GM12891 (cell line): ENCODE measurements around the gene MBD5.
"Not testable (repeated sequence)": the region's sequence is repeated elsewhere in the genome, so short reads cannot be mapped to it uniquely, and the experiment has no call there.

Source experiments
- DNase-seq: peaks from one replicate; pipeline ENCODE4 v3.0.0; 2011; ENCODE audit warnings: low spot score; ENCODE audit not compliant: insufficient read length
- FAIRE-seq: peaks from 2 replicates; lab custom pipeline; 2011; peaks lifted over from hg19 to GRCh38; lab: Jason Lieb, UNC
- PAX5 ChIP-seq: IDR thresholded peaks from 2 replicates; pipeline ENCODE4 v1.6.1; 2011; ENCODE audit warnings: low read length, moderate library complexity, mild to moderate bottlenecking; ENCODE audit not compliant: insufficient read depth, severe bottlenecking
- POLR2A ChIP-seq: IDR thresholded peaks from 2 replicates; pipeline ENCODE4 v1.6.1; 2011; ENCODE audit warnings: low read depth, low read length, control low read depth
- POLR2AphosphoS5 ChIP-seq: IDR thresholded peaks from 2 replicates; pipeline ENCODE4 v1.6.1; 2011; ENCODE audit warnings: low read depth, low read length, control low read depth
- POU2F2 ChIP-seq: IDR thresholded peaks from 2 replicates; pipeline ENCODE4 v1.6.1; 2011; ENCODE audit warnings: low read depth, mild to moderate bottlenecking, control low read depth, low read length, moderate library complexity
- SPI1 ChIP-seq: IDR thresholded peaks from 2 replicates; pipeline ENCODE4 v1.6.1; 2011; ENCODE audit warnings: low read depth, low read length, control low read depth
- TAF1 ChIP-seq: IDR thresholded peaks from 2 replicates; pipeline ENCODE4 v1.6.1; 2011; ENCODE audit warnings: low read depth, low read length, control low read depth

The MBD5 gene

GRCh38 chr2:148000095-148000494 lies 20.8 kb upstream of the MBD5 start:
- no peak for DNase-seq
- FAIRE-seq = no peak
- TF ChIP-seq PAX5 (no peak), POLR2A (no peak), SPI1 (no peak), TAF1 (no peak), POLR2AphosphoS5 (no peak), POU2F2 (no peak)

GRCh38 chr2:148002420-148002819 lies 18.5 kb upstream of the MBD5 start:
- DNase-seq, FAIRE-seq: not testable (repeated sequence)

DNA sequence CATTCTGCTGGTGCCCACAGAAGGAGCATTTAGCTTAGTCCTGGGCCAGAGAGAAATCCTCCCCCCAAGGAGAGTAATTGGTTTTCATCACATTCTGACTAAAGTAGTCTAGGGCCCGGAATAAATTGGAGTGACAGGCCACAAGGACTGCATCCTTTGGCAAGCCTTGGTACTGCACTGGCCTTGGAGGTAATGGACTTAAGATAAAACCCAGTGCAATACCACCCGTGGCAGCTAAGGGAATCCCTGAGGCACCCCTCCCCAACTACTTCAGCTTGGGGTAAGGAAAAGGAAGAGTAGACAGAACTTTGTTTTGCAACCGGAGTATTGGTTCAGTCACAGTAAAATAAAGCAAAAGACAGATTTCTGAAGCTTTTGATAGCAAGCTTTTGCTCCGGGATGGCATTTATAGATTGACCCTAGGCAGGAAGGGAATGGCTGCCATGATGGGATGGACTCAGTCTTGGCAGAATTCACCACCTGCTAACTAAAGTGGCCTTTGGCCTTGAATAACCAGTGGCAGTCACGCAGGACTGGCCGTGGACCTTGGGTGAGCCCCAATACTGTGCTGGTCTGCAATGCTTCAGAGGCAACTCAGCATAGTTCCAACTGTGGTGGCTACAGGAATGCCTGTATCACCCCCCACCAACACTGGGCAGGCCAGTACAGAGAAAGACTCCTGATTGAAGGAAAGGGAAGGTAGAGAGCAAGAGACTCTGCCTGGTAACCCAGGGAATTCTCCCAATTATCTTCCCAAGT lies 14.5 kb upstream of the MBD5 start:
- TF ChIP-seq POLR2A (no peak), SPI1 (no peak), PAX5 (no peak), POU2F2 (no peak), TAF1 (no peak), POLR2AphosphoS5 (no peak)
- FAIRE-seq (no peak), DNase-seq (no peak)

GRCh38 chr2:148007219-148007900 lies 13.5 kb upstream of the MBD5 start:
- no peak for FAIRE-seq
- TF ChIP-seq TAF1 (no peak), POLR2AphosphoS5 (no peak), POU2F2 (no peak), PAX5 (no peak), SPI1 (no peak), POLR2A (no peak)

DNA sequence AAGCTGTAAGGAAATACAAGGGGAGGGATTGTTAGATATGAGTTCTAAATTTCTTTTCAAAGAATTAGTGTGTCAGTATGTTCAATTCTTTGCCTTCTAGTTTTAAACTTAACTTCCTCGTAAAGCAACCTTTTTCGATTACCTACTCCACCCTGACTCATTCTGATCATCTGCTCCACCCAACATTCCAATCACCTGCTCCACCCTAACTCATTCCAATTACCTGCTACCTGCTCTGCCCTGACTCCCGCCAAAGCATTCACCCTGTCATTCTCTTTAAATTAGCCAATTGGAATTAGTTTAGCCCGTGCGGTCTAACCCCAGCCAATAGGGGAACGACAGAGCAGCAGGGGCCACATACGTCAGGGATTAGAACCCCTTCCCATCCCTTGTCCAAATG lies 12.5 kb upstream of the MBD5 start:
- not testable (repeated sequence) for FAIRE-seq, DNase-seq

More at GRCh38 chr2:148007219-148007900, 13.5 kb upstream of the MBD5 start:
- no peak for DNase-seq

GRCh38 chr2:148013876-148014275 lies 7.0 kb upstream of the MBD5 start:
- no peak for FAIRE-seq

DNA sequence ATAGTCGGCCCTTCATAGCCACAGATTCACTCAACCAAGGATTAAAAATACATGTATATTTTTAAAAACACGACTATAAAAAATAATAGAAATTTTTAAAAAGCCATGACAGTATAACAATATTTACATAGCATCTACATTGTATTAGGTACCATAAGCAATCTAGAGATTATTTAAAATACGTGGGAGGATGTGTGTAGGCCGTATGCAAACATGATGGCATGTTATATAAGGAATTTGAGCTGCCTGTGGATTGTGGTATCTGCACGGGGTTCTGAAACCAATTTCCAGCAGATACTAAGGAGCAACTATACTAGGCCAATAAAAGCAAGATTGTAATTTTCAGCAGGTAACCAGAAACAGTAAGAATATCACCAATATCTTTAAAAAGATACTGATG lies 6.3 kb upstream of the MBD5 start:
- no peak for TF ChIP-seq PAX5
- TF ChIP-seq POU2F2 = no peak
- no peak for TF ChIP-seq SPI1
- no peak for TF ChIP-seq POLR2A
- no peak for TF ChIP-seq POLR2AphosphoS5
- TF ChIP-seq TAF1 = no peak
- no peak for DNase-seq
- FAIRE-seq = no peak

More at GRCh38 chr2:148013876-148014275, 7.0 kb upstream of the MBD5 start:
- no peak for TF ChIP-seq POLR2AphosphoS5
- no peak for DNase-seq

DNA sequence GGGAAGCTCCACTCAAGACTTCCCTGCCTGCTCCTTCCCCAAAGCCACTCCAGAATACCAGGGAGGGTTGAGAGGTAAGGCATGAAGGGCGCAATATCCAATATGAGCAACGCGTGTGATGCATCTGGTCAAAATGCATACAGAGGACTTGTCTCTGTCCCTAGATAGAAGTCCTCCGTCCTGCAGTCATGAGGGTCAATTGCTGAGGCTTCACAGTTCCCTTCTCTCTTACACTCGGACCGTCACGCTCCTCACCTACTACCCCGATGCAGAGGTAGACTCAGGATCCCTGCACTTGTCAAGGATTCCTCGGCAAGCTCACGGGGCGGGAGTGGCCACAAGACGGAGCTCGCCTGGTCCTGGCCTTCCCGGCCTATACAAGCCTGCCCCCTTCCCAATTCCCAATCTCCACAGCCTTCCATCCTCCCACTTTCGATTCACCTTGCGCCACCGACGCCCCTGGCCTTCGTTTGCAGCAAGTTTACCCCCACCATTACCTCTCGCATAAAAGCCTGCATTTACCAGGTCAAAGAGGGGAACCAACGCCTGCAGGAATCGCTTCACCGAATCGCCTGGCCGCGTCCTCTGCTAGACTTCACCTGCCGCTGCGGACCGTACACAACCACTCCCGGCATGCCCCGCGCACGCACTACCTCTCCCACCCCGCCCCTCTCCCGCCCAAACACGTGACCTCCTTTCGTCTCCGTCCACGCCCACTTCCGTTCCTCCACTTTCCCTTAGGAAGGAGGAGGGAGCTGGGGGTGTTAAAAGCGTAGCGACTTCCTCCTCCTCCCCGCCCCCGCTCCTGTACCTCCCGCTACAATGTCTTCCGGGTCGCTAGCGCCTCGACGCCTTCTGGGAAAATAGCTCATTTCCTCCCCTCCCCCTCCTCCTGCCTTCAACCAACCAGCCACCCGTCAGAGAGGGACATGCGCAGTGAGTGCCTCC lies 506 bp upstream of the MBD5 start, which contains the start of gene ORC4:
Gene ORC4 (minus strand): TSS at position 627 of the 948 bp plus-strand sequence. CDS start 44,779 bp downstream, outside the sequence.
- peak; percentile 54 for TF ChIP-seq TAF1
- TF ChIP-seq POU2F2 = no peak; the same call in 1 of the 2 replicates
- no peak for TF ChIP-seq PAX5
- TF ChIP-seq SPI1 = peak; percentile 78
- TF ChIP-seq POLR2A = peak; percentile 86
- TF ChIP-seq POLR2AphosphoS5 = peak; percentile 78
- peak; percentile 44 for DNase-seq
- FAIRE-seq = peak; percentile 99

DNA sequence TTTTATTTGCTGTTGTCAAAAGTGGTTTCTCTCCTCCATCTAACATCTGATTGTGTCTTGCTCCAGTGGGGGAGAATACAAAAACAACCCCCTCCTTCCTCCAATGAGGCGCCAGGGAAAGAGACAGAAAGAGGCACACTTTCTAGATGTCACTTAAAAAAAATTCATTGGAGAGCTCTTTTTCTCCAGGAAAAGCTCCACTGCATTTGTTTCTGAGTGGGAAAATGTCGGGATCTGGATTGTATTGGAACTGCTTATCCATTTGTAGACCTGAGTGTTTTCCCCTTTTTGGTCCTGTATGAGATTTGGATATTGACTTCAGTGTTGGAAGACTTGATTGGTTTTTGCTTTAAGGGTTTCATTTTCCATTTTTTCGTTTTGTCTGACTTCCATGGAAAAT lies 995 bp downstream of the MBD5 start:
- TF ChIP-seq POU2F2 (no peak), POLR2A (no peak), PAX5 (no peak), POLR2AphosphoS5 (no peak), SPI1 (no peak), TAF1 (no peak)
- DNase-seq = no peak
- peak; percentile 67 for FAIRE-seq

- DNase-seq (no peak), FAIRE-seq (no peak)
- no peak for TF ChIP-seq POU2F2
- TF ChIP-seq SPI1 = no peak
- no peak for TF ChIP-seq TAF1
- TF ChIP-seq POLR2A = no peak
- no peak for TF ChIP-seq POLR2AphosphoS5
- TF ChIP-seq PAX5 = no peak
These were observed 1.5 kb downstream of the MBD5 start for GRCh38 chr2:148022351-148022750.

DNA sequence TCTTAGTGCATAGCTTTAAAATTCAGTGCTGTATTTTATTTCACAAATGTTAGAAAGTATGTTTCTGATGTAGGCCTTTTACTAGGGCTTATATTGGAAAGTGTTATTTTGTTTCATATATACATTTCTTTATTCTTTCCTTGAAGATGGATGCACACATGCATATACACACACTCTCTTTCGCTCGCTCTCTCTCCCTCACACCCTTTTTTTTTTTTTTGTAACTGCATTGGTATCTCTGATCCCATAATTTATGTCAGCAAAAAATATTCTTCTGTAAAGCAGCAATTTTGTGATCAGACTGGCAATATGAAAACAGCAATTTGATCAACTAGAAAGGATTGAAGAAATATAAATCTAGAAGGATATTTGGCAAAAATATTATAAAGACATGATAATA lies 2.0 kb downstream of the MBD5 start:
- no peak for TF ChIP-seq POLR2AphosphoS5
- TF ChIP-seq TAF1 = no peak
- no peak for TF ChIP-seq SPI1
- no peak for TF ChIP-seq POU2F2
- TF ChIP-seq POLR2A = no peak
- no peak for TF ChIP-seq PAX5
- FAIRE-seq = no peak
- no peak for DNase-seq
